HG03175 (cell line): ENCODE results near the gene SIGLEC14.
"Not testable (repeated sequence)": the region's sequence is repeated elsewhere in the genome, so short reads cannot be mapped to it uniquely, and the experiment has no call there.

Experiments
- ATAC-seq: cut with Tn5 transposase; IDR thresholded peaks from one replicate; pipeline ENCODE4 v1.9.1; 2021; ENCODE audit warnings: mild to moderate bottlenecking, moderate library complexity; ENCODE audit not compliant: unreplicated experiment

The SIGLEC14 gene

DNA sequence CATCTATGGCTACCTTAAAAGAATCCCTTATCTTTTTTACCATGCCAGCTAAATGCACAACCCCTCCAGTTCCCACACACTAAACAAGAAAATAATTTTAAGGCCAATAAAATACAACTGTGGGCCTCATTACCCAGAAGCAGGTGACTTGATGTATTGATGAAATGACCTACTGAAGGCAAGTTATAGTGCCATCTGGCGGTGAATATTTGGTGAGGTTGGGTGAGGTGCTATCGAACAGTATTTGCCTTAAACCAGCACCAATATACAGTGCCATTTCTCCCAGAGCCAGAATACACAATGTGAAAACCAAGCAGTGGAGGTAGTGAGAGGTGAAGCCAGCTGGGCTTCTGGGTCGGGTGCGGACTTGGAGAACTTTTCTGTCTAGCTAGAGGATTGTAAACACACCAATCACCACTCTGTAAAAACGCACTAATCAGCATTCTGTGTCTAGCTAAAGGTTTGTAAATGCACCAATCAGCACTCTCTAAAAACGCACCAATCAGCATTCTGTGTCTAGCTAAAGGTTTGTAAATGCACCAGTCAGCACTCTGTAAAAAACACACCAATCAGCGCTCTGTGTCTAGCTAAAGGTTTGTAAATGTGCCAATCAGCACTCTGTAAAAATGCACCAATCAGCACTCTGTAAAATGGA, 29.4 kb upstream of the SIGLEC14 start:
- ATAC-seq: not testable (repeated sequence)

DNA sequence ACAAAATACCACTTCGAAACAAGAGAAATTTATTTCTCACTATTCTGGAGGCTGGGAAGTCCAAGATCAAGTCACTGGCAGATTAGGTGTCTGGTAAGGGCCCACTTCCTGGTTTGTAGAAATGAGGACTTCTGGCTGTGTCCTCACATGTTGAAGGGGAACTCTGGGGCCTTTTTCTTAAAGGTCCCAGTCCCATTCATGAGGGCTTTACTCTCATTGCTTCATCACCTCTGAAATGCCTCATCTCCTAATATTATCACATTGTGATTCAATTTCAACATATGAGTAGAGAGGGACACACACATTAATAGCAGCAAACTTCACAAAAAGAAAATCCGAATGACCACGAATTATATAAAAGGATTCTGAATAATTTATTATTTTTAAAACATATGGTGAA, 21.6 kb upstream of the SIGLEC14 start:
- no peak for ATAC-seq

DNA sequence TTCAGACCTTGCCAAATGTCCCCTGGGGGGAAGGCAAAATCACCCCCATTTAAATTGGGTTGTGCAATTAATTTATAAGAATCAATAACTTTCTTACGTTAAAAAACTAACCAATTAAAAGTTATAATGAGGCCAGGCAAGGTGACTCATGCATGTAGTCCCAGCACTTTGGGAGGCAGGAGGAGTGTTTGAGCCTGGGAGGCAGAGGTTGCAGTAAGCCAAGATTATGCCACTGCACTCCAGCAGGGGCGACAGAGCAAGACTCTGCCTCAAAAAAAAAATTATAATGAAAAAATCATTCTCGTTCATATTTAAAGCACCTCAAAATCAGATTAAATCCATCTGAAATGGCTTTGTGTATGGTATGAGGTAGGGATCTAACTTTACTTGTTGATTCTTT, 18.4 kb upstream of the SIGLEC14 start:
- ATAC-seq: no peak

DNA sequence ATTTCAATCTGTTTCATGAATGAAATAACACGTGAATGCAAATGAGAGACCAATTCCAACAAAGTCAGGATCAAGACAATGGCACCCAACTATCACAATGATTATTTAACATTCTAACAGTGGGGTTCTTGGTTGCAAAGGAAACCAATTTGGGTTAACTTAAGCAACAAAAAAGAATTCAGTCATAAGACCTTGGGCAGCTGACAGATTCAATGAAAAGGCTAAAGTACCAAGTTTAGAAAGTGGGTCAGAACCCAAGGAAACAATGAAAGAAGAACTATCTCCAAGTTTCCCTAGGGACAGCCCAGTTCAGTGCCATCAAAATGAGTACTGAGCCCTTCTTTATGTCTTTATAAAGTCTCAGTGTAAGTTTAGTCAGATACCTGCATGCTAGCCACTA, 17.5 kb upstream of the SIGLEC14 start:
- no peak for ATAC-seq

DNA sequence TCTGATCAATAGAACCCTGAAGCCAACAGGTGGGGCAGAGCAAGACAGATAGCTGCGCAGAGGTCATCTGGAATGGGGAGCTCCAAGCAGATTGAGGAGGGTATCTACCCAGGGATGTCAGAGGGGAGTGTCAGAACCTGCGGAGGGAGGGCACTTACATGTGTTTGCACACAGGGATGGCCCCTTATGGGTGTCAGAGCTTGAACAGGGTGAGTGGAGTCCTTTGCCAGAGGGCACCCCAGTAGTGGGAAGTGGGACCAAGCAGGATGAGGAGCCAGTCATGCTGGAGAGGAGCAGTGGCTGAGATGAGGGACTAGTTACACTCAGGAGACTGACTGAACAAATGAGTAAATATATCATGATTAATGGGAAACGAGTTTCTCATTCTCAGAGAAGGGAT, 17.0 kb upstream of the SIGLEC14 start:
- no peak for ATAC-seq

DNA sequence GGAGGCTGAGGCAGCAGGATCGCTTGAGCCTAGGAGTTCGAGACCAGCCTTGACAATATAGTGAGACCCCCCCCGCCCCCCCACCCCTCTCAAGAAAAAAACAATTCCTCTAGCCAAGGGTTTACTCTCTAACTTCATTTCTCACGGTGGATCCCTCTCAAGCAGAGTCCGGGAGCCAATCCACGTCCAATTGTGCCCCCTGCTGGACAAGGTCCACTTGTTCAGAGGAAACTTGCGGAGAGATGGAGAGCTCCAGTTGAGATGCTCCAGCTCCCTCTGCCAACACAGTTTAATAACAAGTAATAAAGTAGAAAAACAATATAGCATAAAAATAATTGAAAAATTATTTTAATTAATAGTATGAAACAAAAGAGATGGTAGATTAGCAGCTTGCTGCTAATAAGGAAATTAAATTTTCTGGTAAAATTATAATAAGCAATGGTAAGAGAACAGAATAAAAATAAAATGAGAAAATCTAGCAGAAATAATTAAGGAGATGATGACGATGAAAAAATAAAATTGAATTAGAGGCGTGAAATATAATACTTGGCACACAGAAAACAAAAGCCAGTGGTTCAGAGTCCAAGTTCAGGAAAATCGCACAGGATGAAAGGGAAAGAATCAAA, 14.5 kb upstream of the SIGLEC14 start:
- ATAC-seq: no peak

DNA sequence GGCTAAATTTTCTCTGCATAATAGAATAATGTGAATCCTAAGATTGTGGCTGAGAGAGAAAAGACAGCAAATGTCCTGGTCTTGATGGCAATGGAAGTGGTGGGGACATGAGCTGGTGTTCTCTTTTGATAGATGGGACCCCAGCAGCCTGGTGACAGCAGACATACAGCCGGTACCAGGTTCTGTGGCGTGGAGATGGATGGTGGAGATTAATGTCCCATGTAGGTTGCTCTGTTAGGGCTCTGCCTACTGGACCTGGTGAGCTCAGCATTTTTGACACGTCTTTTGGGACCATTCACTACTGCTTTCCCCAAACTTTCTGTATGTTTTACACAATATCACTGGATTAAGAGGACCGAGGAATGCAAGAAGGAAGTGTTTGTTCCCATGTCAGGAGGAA, 8.2 kb upstream of the SIGLEC14 start:
- ATAC-seq: no peak

DNA sequence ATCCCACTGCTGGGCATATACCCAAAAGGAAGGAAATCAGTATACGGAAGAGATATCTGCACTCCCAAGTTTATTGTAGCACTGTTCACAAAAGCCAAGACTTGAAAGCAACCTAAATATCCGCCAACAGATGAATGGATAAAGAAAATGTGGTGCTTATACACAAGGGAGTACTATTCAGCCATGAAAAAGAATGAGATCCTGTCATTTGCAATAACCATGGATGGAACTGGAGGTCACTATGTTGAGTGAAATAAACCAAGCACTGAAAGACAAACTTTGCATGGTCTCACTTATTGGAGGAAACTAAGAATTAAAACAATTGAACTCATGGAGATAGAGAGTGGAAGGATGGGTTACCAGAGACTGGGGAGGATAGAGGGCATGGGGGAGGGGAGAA, 6.5 kb upstream of the SIGLEC14 start:
- no peak for ATAC-seq

DNA sequence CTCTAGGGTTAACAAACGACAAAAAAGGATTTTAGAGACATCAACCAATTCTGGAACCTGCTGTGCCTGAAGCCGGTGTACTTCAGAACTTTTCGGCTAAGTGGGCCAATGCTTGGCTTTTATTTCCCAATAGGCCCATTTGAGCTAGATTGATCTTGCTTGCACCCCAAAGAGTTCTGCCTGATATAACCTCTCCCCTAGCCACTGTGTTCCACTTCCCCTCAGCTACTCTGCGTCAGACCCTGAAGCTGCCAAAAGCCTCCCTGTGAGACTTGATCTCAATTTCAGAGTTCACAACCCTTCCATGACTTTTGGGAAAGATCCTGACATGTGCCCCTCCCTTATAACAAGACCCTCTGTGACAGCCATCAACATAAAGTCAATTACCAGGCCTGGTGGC, 5.6 kb upstream of the SIGLEC14 start:
- ATAC-seq: no peak

DNA sequence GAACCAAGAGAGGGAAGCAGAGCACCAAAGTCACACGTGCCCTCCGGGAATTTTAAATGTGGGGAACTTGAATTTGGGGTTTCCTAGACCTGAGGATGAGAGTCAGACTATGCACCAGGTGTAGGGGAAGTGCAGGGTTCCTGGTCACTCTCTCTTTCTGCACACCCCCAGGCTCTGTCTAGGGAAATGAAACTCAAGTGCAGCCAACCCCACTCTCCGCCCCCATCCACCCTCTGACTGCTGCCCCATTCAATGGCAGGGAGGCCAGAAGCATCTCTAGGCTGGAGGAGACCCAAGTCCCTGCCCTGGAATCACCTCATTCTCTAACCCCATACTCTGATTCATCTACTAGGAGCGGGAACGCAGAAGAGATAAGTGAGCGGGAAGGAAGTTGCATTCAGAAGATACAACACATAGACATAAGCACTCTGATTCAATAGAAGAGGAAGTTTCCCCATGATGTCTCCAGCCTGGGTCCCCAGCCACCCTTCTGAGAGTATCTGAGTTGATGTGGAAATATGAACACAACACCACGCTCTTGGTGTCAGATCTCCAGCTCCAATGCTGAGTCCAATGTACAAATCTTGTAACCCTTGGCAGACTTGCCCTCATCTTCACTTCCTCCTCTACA, 4.7 kb upstream of the SIGLEC14 start:
- no peak for ATAC-seq

DNA sequence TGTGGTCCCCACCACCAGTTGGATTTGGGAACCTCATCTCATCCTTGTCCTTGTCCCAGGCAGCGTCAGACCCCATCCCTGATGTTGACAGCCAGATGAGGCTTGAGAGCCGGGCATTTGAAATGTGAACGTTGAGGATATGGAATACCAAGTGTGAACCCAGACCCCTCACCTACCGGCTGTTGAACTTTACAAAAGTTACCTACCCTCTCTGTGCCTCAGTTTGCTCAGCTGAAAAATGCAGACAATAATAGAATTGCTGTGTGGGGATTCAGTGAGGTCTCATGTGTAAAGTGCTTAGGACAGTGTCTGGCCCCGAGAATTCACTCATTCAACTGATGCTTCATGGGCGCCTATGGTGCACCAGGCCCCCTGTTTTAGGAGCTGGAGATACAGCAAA, 693 bp upstream of the SIGLEC14 start:
- ATAC-seq: no peak

DNA sequence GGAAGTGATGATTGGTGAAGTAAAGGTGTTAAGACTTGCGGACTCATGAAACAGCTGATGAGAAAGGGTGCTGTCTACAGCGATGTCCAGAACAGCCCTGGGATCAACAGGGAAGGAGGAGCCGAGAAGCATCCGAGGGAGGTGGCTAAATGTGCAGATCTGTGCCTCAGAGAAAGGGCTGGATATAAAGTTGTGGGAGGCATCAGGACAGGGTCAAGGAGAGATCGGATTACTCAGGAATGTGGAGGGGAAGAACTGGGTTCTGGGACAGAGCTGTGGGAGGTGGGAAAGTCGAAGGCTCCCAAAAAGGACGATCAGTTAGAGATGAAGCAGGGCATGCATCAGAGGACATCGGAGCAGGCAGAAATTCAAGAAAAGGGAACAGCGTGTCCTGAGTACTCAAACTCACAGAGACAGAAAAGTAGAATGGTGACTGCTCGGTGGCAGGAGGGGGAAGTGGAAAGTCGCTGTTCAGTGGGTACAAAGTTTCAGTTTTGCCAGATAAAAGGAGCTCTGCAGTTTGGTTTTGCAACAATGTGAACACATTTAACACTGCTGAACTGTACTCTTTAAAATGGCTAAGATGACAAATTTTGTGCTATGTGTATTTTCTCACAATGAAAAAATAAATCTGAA, 1.9 kb downstream of the SIGLEC14 start:
- ATAC-seq: no peak

DNA sequence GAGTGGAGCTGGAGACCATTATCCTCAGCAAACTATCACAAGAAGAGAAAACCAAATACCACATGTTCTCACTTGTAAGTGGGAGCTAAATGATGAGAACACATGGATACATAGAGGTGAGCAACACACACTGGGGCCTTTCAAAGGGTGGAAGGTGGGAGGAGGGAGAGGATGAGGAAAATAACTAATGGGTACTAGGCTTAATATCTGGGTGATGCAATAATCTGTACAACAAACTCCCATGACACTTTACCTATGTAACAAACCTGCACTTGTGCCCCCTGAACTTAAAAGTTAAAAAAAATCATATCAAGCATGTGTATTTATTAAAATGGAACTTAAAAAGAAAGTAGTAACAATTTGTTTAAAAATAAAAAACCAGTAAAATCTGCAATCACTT, 5.0 kb downstream of the SIGLEC14 start:
- no peak for ATAC-seq

DNA sequence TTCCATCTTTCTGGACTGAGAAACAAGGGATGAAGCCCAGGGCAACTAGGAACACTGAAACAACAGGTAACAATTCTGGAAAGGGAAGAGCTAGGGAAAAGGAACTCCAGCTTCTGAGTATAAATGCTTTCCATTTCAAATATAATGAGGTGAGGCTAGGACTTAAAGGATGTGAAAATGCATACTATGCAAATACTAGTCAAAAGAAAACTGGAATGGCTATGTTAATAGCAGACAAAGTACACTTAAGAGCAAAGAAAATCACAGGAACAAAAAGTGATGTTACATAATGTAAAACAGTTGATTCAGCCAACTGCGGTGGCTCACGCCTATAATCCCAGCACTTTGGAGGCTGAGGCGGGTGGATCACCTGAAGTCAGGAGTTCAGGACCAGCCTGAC, 6.2 kb downstream of the SIGLEC14 start:
- no peak for ATAC-seq

DNA sequence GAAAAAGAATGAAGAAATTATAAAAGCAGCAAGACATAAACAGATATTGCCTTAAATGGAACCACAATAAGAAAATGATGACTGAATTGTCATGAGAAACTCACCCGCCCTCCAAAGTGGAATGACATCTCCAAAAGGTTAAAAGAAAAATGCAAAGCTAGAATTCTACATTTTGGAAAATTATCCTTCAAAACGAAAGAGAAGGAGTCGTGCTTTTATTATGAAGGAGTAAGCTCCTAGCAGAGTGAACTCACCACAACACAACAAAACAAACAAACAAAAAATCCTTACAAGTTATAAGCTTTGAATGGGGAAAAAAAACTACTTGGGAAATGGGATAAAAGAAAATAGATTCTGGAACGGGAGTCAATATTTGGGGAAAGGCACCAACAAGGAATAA, 6.7 kb downstream of the SIGLEC14 start:
- no peak for ATAC-seq

DNA sequence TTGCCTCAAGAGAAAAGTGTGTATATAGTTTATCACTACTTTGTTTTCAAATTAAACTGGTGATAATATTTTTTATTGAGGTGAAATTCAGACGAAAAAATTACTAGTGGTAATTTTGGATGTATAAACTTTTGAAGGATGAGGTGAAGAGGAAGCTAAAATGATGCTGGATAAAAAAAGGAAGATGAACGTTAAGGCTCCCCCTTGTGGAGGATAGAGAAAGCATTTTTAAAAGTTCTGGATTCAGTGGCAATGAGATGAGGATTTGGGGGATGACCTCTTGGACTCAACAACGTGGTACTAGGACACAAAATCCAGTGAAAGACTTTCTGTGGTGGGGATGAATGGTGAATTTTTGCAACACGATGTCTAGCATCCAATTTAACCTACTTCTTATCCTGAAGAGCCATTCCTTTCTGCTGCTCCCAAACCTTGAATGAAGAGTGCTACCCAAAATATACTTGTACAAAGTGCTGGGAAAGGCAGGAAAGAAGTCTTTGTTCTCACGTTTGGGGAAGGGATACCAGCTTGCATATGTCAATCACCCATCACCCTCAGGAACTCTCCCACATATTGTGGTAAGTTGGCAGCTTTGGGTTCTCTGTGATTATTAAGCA, 9.2 kb downstream of the SIGLEC14 start:
- ATAC-seq: no peak

DNA sequence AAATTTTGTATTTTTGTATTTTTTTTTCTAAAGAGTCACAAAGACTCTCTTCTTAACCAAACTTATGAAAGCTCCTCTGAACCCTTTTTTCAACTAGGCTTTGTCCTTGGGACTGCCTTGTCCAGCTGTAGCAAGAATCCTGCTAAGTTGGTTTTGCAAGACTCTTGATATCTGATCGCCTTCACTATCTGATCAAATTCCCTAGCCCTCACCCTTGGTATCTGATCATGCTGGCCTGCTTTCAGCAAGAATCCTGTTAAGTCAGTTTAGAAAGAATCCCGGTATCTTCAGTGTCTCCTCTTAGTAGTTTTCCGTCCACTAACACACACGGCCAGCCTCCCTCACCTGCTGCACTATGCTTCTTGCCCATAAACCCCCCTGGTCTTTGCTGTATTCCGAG, 14.5 kb downstream of the SIGLEC14 start:
- no peak for ATAC-seq

DNA sequence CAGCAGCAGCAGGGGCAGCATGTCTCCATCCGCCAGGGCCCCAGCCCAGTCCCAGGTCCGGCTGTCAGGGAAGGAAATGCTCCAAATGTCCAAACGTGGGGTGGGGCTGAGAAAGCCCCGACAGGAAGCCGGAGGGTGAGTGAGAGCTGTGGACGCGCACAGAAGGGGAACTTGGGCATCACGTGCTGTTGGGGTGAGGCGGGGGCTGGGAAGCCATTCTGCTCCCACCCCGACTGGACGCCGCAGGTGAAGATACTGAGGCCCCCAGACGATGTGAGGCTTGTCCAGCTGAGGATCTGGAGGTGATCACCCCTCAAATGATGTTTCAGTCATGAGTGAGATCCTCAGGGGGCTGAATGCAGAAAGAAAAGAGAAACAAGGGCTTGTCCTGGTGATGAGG, 16.3 kb downstream of the SIGLEC14 start, which contains the start of gene SIGLEC5:
SIGLEC5 (minus strand) TSS at position 87 of the 400 bp plus-strand sequence; CDS start at position 21, 66 bp downstream.
- ATAC-seq: not testable (repeated sequence)

DNA sequence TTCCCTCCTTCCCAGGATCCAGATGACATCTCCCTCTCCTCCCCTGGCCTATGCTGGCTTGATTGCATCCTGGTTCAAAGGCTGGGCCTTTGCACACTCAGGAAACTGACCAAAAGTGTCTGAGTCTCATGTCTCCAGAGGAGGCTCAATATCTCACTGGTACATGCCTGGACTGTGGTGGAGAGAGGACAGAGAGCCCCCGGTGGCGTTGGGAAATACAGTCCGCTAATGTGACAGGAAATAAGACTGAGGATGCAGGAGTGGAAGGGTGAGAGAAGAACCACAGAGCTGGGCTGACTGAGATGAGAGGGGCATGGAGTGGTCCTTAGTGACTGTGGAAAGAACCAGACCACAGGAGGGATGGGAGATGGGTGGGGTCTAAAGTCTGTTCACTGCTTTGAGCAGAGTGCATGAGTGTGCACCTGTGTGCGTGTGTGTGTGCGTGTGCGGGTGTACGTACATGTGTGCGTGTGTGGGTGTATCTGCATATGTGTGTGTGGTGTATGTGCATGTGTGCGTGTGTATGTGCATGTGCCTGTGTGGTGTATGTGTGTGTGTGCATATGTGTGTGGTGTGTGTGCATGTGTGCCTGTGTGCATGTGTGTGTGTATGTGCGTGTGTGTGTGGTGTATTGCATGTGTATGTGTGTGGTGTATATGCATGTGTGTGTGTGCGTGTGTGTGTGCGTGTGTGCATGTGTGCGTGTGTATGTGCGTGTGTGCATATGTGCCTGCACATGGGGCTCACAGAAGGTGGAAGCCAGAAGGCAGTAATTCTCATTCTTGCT, 18.3 kb downstream of the SIGLEC14 start:
- no peak for ATAC-seq

DNA sequence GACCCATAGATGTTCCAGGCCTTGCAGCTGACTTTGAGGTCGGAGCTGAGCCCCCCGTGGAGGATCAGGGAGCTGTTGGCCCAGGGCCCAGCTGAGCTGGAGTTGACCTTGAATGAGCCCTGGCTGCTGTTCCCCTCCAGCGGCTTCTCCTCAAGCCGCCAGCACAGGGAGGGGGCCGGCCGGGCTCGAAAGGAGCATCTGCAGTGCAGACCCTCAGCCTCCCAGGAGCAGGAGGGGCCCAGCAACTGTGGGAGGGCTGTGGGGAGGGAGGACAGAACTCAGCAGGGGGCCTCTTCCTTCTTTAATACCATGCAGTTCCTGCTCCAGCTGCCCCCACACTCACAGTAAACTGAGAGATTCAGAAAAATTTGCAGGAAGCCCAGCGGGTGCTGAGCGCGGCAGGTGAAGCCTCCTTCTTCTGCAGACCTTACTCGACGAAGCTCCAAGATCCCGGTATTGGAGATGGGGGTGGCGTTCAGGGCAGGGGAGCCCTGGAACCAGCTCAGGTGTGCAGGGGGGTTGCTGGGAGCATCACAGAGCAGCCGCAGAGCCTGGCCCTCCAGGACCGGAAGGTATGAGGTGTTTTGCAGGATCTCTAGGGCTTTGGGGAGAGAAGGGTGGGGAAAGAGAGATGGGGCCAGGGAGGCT, 19.0 kb downstream of the SIGLEC14 start:
- no peak for ATAC-seq
